A673 (cell line): ENCODE results near the gene GRXCR2.

ENCODE experiments used
- CTCF ChIP-seq: fragments of 300-800, 200-600 bp; sonication (generic); conservative IDR thresholded peaks from 2 replicates; pipeline ENCODE4 v1.5.1; 2017; ENCODE audit warnings: low read depth, mild to moderate bottlenecking, antibody characterized with exemption, low read length, moderate library complexity, mixed read lengths
- EZH2 ChIP-seq: fragments of 200-600 bp; sonication (generic); IDR thresholded peaks from 2 replicates; pipeline ENCODE4 v1.6.1; 2017; ENCODE audit warnings: borderline replicate concordance, low read depth, mild to moderate bottlenecking, mixed read lengths, antibody characterized with exemption, low read length; ENCODE audit not compliant: poor library complexity, severe bottlenecking

GRCh38 chr5:145887217-145887616 is 14.4 kb upstream of the GRXCR2 start:
- TF ChIP-seq CTCF, result no peak
- TF ChIP-seq EZH2, result no peak
